ENCODE results near the gene CCDC9B.

CCDC9B gene

DNA sequence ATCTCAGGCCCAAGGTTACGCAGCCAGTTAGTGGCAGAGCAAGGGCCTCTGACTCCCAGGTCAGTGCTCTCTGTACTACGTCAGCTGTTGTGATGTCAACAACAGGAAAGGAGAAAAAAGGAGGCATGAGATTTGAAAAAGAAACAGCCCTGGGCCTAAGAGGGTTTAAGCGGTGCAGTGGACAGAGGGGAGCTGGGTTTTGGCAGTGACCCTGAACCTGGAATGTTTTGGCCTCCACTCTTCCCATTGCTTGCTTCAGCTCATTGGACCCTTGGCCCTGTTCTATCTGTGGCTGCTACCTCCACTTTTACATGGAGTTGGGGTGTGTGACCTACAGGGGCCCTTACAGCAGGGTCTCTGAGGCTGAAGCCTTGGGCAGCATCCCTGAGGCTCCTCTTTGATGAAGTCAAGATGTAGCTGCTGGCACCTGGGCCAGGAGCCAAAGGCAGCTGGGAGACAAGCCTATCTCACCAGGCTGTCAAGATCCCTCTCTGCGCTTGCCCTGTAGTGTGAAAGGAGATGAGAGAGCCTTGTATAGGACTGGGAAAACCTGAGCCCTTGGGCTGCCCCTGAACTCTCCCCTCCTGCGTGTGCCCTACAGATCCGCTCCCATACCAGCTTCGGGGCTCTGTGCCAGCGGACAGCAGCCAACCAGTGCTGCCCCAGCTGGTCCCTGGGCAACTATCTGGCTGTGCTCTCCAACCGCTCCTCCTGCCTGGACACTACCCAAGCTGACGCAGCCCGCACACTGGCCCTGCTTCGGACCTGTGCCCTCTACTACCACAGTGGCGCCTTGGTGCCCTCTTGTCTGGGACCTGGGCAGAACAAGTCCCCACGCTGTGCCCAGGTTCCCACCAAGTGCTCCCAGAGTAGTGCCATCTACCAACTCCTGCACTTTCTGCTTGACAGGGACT, 26.0 kb upstream of the CCDC9B start:
- WGBS (ENCODE audit: extremely low coverage, insufficient coverage, insufficient read length) = no CpG with 5 or more reads among the region's 14 CpGs
- H2BK12ac ChIP-seq (ENCODE audit: low read length) = no peak overlapping the region
- H3K36me3 ChIP-seq (ENCODE audit: control insufficient read depth in 1 of 2, insufficient read depth in 2 of 2, low read length in 2 of 2) = no peaks in the 10 kb centered on the region

DNA sequence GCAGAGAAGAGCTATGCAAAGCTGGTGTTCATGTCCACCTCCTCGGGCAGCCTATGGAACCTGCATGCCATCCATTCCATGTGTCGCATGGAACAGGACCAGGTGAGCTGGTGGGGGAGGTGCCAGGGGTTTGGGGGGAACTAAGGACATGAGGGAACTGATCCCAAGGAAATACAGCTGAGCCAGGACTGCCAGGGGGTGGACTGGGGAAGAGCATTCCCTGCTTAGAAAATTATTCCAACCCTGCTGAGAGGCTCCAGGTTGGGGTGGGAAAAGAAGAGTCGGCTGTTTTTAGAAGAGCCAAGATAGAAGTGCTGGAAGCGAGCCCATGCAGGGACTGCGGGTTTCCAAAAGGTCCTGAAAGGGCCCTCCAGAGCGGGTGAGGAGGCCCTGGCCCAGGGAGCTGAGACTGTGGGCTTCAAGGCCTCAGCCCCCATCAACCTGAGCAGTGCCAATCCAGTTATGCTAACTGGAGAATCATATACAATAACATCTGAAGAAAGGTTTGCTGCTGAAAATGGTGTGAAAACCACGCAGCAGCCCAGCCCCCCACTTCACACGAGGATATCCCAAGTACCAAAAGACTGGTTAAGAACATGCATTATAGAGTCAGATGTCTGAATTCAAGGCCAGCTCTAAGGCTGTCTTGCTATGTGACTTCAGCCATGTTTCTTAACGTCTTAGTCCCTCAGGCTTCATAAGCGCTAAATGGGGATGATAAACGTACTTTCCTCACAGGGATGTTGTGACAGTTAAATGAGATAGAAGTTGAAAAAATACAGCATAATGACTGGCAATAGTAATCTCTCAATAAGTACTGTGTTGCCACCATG, 25.1 kb upstream of the CCDC9B start:
- Histone ChIP-seq H2AFZ (ENCODE audit: insufficient read depth, low read length, poor library complexity) (no peak overlapping the region), H4K91ac (ENCODE audit: low read depth, low read length) (no peak overlapping the region), H3K79me2 (ENCODE audit: control insufficient read depth, insufficient read depth, low read length, poor library complexity) (no peaks in the 10 kb centered on the region), H3K9ac (ENCODE audit: low read length) (no peak overlapping the region), H3K27me3 (ENCODE audit: insufficient read depth, low read length) (peaks cover 2% of the 10 kb centered on the region), H3K4me1 (ENCODE audit: control insufficient read depth in 1 of 2, insufficient read depth in 2 of 2, low read length in 2 of 2) (peaks cover 8 to 9% of the 10 kb centered on the region in 2 experiments), H3K79me1 (ENCODE audit: low read length) (peaks cover 3% of the 10 kb centered on the region), H3K18ac (ENCODE audit: low read length) (no peak overlapping the region), H3K14ac (ENCODE audit: low read length) (no peak overlapping the region), H3K9me3 (ENCODE audit: insufficient read depth, low read depth, low read length) (peaks cover 4% of the 10 kb centered on the region), H4K12ac (ENCODE audit: low read depth, low read length) (no peak overlapping the region), H3K27ac (ENCODE audit: low read depth, low read length) (no peak overlapping the region), H2BK120ac (ENCODE audit: insufficient read depth, low read length, poor library complexity) (no peak overlapping the region), H3K4me3 (ENCODE audit: low read depth, low read length) (no peak overlapping the region), H2AK5ac (ENCODE audit: low read length) (no peak overlapping the region), H2BK5ac (ENCODE audit: low read depth, low read length, poor library complexity) (no peak overlapping the region), H2BK12ac (ENCODE audit: low read length) (no peak overlapping the region), H3K4ac (ENCODE audit: low read depth, low read length) (no peak overlapping the region), H3K36me3 (ENCODE audit: control insufficient read depth in 1 of 2, insufficient read depth in 2 of 2, low read length in 2 of 2) (no peaks in the 10 kb centered on the region), H3K4me2 (ENCODE audit: low read length) (no peak overlapping the region), H3K23ac (ENCODE audit: low read length) (no peak overlapping the region), H4K8ac (ENCODE audit: low read depth, low read length) (no peak overlapping the region)
- no peak for DNase-seq
- WGBS (ENCODE audit: extremely low coverage, insufficient coverage, insufficient read length) = no CpG with 5 or more reads among the region's 11 CpGs

More for the DNA sequence above, 26.0 kb upstream of the CCDC9B start:
- no peak overlapping the region for H3K27ac ChIP-seq (ENCODE audit: low read depth, low read length)
- no peak overlapping the region for H3K9ac ChIP-seq (ENCODE audit: low read length)
- H3K27me3 ChIP-seq (ENCODE audit: insufficient read depth, low read length) = peaks cover 2% of the 10 kb centered on the region
- no peak overlapping the region for H3K4me2 ChIP-seq (ENCODE audit: low read length)
- no peak overlapping the region for H2AFZ ChIP-seq (ENCODE audit: insufficient read depth, low read length, poor library complexity)
- no peak overlapping the region for H3K23ac ChIP-seq (ENCODE audit: low read length)
- H2BK120ac ChIP-seq (ENCODE audit: insufficient read depth, low read length, poor library complexity) = no peak overlapping the region
- H3K79me1 ChIP-seq (ENCODE audit: low read length) = peaks cover 3% of the 10 kb centered on the region
- no peak overlapping the region for H3K14ac ChIP-seq (ENCODE audit: low read length)
- H4K8ac ChIP-seq (ENCODE audit: low read depth, low read length) = no peak overlapping the region
- H3K18ac ChIP-seq (ENCODE audit: low read length) = no peak overlapping the region
- H3K79me2 ChIP-seq (ENCODE audit: control insufficient read depth, insufficient read depth, low read length, poor library complexity) = no peaks in the 10 kb centered on the region
- H3K4me3 ChIP-seq (ENCODE audit: low read depth, low read length) = no peak overlapping the region
- H3K4me1 ChIP-seq (ENCODE audit: control insufficient read depth in 1 of 2, insufficient read depth in 2 of 2, low read length in 2 of 2) = peaks cover 8 to 9% of the 10 kb centered on the region in 2 experiments
- H2AK5ac ChIP-seq (ENCODE audit: low read length) = no peak overlapping the region
- H4K12ac ChIP-seq (ENCODE audit: low read depth, low read length) = no peak overlapping the region
- no peak for DNase-seq
- no peak overlapping the region for H3K4ac ChIP-seq (ENCODE audit: low read depth, low read length)
- H3K9me3 ChIP-seq (ENCODE audit: insufficient read depth, low read depth, low read length) = peaks cover 4% of the 10 kb centered on the region
- H4K91ac ChIP-seq (ENCODE audit: low read depth, low read length) = no peak overlapping the region
- H2BK5ac ChIP-seq (ENCODE audit: low read depth, low read length, poor library complexity) = no peak overlapping the region

DNA sequence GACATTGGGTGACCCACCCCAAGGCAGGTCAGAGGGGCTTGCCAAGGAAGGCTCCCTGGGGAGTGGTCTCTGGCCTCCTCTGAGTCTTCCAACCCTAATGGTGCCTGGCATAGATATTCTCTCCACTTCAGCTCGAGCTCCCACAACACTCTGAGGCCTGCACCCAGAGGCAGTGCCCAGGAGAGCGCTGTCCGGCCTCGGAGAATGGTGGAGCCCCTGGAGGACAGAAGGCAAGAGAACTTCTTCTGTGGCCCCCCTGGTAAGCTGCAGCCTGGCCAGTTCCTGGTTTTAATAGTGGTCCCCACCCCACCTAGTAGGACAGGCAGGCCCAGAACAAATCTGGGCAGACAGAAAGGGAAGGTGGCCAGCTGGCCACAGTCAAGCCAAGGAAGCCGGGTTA, 24.3 kb upstream of the CCDC9B start:
- no CpG with 5 or more reads among the region's 5 CpGs for WGBS (ENCODE audit: extremely low coverage, insufficient coverage, insufficient read length)
- no peak overlapping the region for H2AK5ac ChIP-seq (ENCODE audit: low read length)
- H3K18ac ChIP-seq (ENCODE audit: low read length) = no peak overlapping the region

DNA sequence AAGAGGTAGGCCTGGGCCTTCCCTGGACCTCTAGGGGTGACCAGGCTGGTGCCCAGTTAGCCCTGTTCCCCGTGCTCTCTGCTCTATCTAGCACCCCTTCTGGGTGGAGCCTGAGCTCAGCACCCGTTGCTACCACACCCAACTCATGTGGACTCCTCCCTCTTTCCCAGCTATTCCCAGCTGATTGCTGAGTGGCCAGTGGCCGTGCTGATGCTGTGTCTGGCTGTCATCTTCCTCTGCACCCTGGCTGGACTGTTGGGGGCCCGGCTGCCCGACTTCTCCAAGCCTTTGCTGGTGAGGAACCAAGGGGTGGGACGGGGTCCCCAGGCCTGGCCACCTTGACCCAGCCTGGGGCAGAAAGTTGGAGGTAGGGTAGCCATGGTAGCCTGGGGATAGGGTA, 23.5 kb upstream of the CCDC9B start:
- peaks cover 8 to 9% of the 10 kb centered on the region in 2 experiments for H3K4me1 ChIP-seq (ENCODE audit: control insufficient read depth in 1 of 2, insufficient read depth in 2 of 2, low read length in 2 of 2)
- H4K12ac ChIP-seq (ENCODE audit: low read depth, low read length) = no peak overlapping the region
- no peak overlapping the region for H3K9ac ChIP-seq (ENCODE audit: low read length)
- H3K4me3 ChIP-seq (ENCODE audit: low read depth, low read length) = no peak overlapping the region
- H3K36me3 ChIP-seq (ENCODE audit: control insufficient read depth in 1 of 2, insufficient read depth in 2 of 2, low read length in 2 of 2) = no peaks in the 10 kb centered on the region
- no peak overlapping the region for H3K4ac ChIP-seq (ENCODE audit: low read depth, low read length)
- peaks cover 3% of the 10 kb centered on the region for H3K79me1 ChIP-seq (ENCODE audit: low read length)
- H2AFZ ChIP-seq (ENCODE audit: insufficient read depth, low read length, poor library complexity) = no peak overlapping the region
- no peaks in the 10 kb centered on the region for H3K79me2 ChIP-seq (ENCODE audit: control insufficient read depth, insufficient read depth, low read length, poor library complexity)
- no peak overlapping the region for H4K91ac ChIP-seq (ENCODE audit: low read depth, low read length)
- H3K4me2 ChIP-seq (ENCODE audit: low read length) = no peak overlapping the region
- no peak overlapping the region for H2AK5ac ChIP-seq (ENCODE audit: low read length)
- H3K27ac ChIP-seq (ENCODE audit: low read depth, low read length) = no peak overlapping the region
- H3K14ac ChIP-seq (ENCODE audit: low read length) = no peak overlapping the region
- DNase-seq = no peak
- peaks cover 4% of the 10 kb centered on the region for H3K9me3 ChIP-seq (ENCODE audit: insufficient read depth, low read depth, low read length)
- H2BK5ac ChIP-seq (ENCODE audit: low read depth, low read length, poor library complexity) = no peak overlapping the region
- H3K27me3 ChIP-seq (ENCODE audit: insufficient read depth, low read length) = peaks cover 2% of the 10 kb centered on the region
- no peak overlapping the region for H3K18ac ChIP-seq (ENCODE audit: low read length)
- H2BK12ac ChIP-seq (ENCODE audit: low read length) = no peak overlapping the region
- no peak overlapping the region for H3K23ac ChIP-seq (ENCODE audit: low read length)
- no peak overlapping the region for H2BK120ac ChIP-seq (ENCODE audit: insufficient read depth, low read length, poor library complexity)
- no peak overlapping the region for H4K8ac ChIP-seq (ENCODE audit: low read depth, low read length)
- no CpG with 5 or more reads among the region's 6 CpGs for WGBS (ENCODE audit: extremely low coverage, insufficient coverage, insufficient read length)

More for the DNA sequence above, 24.3 kb upstream of the CCDC9B start:
- Histone ChIP-seq H3K14ac (ENCODE audit: low read length) (no peak overlapping the region), H3K27me3 (ENCODE audit: insufficient read depth, low read length) (peaks cover 2% of the 10 kb centered on the region), H4K12ac (ENCODE audit: low read depth, low read length) (no peak overlapping the region), H3K4ac (ENCODE audit: low read depth, low read length) (no peak overlapping the region), H3K36me3 (ENCODE audit: control insufficient read depth in 1 of 2, insufficient read depth in 2 of 2, low read length in 2 of 2) (no peaks in the 10 kb centered on the region), H2BK12ac (ENCODE audit: low read length) (no peak overlapping the region), H3K4me1 (ENCODE audit: control insufficient read depth in 1 of 2, insufficient read depth in 2 of 2, low read length in 2 of 2) (peaks cover 8 to 9% of the 10 kb centered on the region in 2 experiments), H3K79me2 (ENCODE audit: control insufficient read depth, insufficient read depth, low read length, poor library complexity) (no peaks in the 10 kb centered on the region), H3K9me3 (ENCODE audit: insufficient read depth, low read depth, low read length) (peaks cover 4% of the 10 kb centered on the region), H3K79me1 (ENCODE audit: low read length) (peaks cover 3% of the 10 kb centered on the region), H2BK5ac (ENCODE audit: low read depth, low read length, poor library complexity) (no peak overlapping the region), H2AFZ (ENCODE audit: insufficient read depth, low read length, poor library complexity) (no peak overlapping the region), H3K27ac (ENCODE audit: low read depth, low read length) (no peak overlapping the region), H3K4me3 (ENCODE audit: low read depth, low read length) (no peak overlapping the region), H3K9ac (ENCODE audit: low read length) (no peak overlapping the region), H3K4me2 (ENCODE audit: low read length) (no peak overlapping the region), H3K23ac (ENCODE audit: low read length) (no peak overlapping the region), H4K91ac (ENCODE audit: low read depth, low read length) (no peak overlapping the region), H2BK120ac (ENCODE audit: insufficient read depth, low read length, poor library complexity) (no peak overlapping the region), H4K8ac (ENCODE audit: low read depth, low read length) (no peak overlapping the region)
- DNase-seq = no peak

Measured in trophoblast cell (in vitro differentiated cells and primary cell).